Calu3 (cell line): ENCODE results near the gene IL17RC. TPM values are rescaled to one million over a fixed set of nuclear protein-coding genes. Genes with fewer than 3 reads are reported as not detected.
"Not testable (repeated sequence)": the region's sequence is repeated elsewhere in the genome, so short reads cannot be mapped to it uniquely, and the experiment has no call there.

Source experiments
- BruUV-seq: library from RNA; stranded (reverse); fragments of 400-500 nt; replicated peaks from 2 replicates; lab custom pipeline; 2021; lab: Mats Ljungman, UMichigan
- CTCF ChIA-PET: fragments of 300-600 bp; sonication (Branson Sonifier 250); formaldehyde crosslinking; loops from one replicate; lab custom pipeline; 2022; ENCODE audit warnings: antibody characterized with exemption; lab: Charles Lee
- DNase-seq: peaks from one replicate; pipeline ENCODE4 v3.0.0; 2022
- H3K27ac Mint-ChIP-seq: one replicate; pipeline ENCODE4 v1.8.0; 2022; ENCODE audit warnings: mixed read lengths; ENCODE audit not compliant: unreplicated experiment
- H3K27me3 Mint-ChIP-seq: one replicate; pipeline ENCODE4 v1.8.0; 2022; ENCODE audit warnings: mixed read lengths; ENCODE audit not compliant: unreplicated experiment
- H3K36me3 Mint-ChIP-seq: one replicate; pipeline ENCODE4 v1.8.0; 2022; ENCODE audit warnings: mild to moderate bottlenecking, moderate library complexity, mixed read lengths; ENCODE audit not compliant: insufficient read depth, unreplicated experiment
- H3K4me1 Mint-ChIP-seq: one replicate; pipeline ENCODE4 v1.8.0; 2022; ENCODE audit warnings: mild to moderate bottlenecking, low read depth, mixed read lengths; ENCODE audit not compliant: unreplicated experiment
- H3K4me3 Mint-ChIP-seq: one replicate; pipeline ENCODE4 v1.8.0; 2022; ENCODE audit warnings: mild to moderate bottlenecking, low read depth, moderate library complexity, mixed read lengths; ENCODE audit not compliant: unreplicated experiment
- H3K9me3 Mint-ChIP-seq: one replicate; pipeline ENCODE4 v1.8.0; 2022; ENCODE audit warnings: low read depth, mixed read lengths; ENCODE audit not compliant: unreplicated experiment
- CTCF ChIP-seq: fragments of 200-600 bp; IDR thresholded peaks from one replicate; pipeline ENCODE4 v1.8.0; 2022; ENCODE audit warnings: antibody characterized with exemption; ENCODE audit not compliant: unreplicated experiment
- intact Hi-C: fragments of 100-400 bp; cut with micrococcal nuclease; formaldehyde crosslinking; loops from one replicate; pipeline ENCODE4 v1.10.0; 2022; ENCODE audit not compliant: unreplicated experiment
- total RNA-seq: library from RNA; stranded (reverse); gene quantifications from 2 replicates; pipeline ENCODE4 v1.2.3, GENCODE V29; 2022

Gene IL17RC
- total RNA-seq, 1 experiment from 2014 or later, result 19.1 TPM

DNA sequence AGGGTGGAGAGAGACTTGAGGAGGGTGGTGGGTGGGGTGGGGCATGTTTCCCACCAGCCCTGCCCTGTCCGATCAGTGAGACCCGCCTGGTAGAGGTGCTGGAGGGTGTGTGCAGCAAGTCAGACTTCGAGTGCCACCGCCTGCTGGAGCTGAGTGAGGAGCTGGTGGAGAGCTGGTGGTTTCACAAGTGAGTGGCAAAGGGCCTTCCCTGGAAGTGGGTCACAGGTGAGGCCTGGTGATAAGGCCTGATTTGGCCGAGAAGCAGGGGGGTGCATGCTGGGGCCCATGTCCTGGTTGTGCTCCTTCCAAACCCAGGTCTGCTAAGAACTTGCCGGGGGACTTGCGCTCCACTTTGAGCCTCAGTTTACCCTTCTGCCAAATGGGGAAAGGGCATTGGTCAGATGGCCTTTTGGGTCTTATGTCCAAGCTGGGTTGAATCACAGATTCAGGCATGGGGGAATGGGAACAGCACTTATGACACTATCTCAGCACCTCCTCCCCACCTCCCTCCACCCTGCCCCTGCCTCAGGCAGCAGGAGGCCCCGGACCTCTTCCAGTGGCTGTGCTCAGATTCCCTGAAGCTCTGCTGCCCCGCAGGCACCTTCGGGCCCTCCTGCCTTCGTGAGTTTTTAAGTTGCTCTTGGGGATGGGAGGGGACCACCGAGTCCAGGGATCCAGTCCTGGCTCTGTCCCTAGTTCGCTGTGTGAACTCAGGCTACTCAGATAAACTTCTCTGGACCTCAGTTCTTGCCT lies 20.8 kb downstream of the IL17RC start:
- DNase-seq, result no peak
- BruUV-seq, result no TSS peak
- H3K9me3 Mint-ChIP-seq, result no peaks in the 10 kb centered on the region
- H3K4me1 Mint-ChIP-seq, result peaks cover 15% of the 10 kb centered on the region
- no peaks in the 10 kb centered on the region for H3K27me3 Mint-ChIP-seq
- no peak for TF ChIP-seq CTCF
- CTCF ChIA-PET, result no interaction called here
- peaks cover 31% of the 10 kb centered on the region for H3K36me3 Mint-ChIP-seq
- no peak overlapping the region for H3K4me3 Mint-ChIP-seq
- no peak overlapping the region for H3K27ac Mint-ChIP-seq
- intact Hi-C loops, result no loop called here

DNA sequence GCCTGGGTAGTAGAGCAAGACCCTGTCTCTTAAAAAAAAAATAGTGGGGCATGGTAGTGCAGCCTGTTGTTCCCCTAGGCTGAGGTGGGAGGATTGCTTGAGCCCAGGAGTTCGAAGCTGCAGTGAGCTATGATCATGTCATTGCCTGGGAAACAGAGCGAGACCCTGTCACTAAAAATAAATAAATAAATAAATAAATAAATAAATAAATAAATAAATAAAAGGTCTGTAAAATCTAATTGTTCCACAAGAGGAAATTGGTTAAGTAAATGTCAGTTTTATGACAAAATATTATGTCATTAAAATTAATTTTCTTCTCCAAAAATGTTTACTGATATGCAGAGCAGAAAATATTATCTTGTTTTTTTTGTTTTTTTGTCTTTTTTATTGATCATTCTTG lies 22.1 kb downstream of the IL17RC start:
- peaks cover 15% of the 10 kb centered on the region for H3K4me1 Mint-ChIP-seq
- DNase-seq, result no peak
- no peaks in the 10 kb centered on the region for H3K27me3 Mint-ChIP-seq
- CTCF ChIA-PET, result no interaction called here
- peaks cover 18% of the 10 kb centered on the region for H3K36me3 Mint-ChIP-seq
- no peak for TF ChIP-seq CTCF
- intact Hi-C loops, result no loop called here
- no peaks in the 10 kb centered on the region for H3K9me3 Mint-ChIP-seq
- no peak overlapping the region for H3K27ac Mint-ChIP-seq
- no peak overlapping the region for H3K4me3 Mint-ChIP-seq
- BruUV-seq, result no TSS peak

DNA sequence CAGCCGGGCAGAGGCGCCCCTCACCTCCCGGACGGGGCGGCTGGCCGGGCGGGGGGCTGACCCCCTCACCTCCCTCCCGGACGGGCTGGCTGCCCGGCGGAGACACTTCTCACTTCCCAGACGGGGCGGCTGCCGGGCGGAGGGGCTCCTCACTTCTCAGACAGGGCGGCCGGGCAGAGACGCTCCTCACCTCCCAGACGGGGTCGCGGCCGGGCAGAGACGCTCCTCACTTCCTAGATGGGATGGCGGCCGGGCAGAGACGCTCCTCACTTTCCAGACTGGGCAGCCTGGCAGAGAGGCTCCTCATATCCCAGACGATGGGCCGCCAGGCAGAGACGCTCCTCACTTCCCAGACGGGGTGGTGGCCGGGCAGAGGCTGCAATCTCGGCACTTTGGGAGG lies 23.0 kb downstream of the IL17RC start:
- H3K36me3 Mint-ChIP-seq, H3K27me3 Mint-ChIP-seq: not testable (repeated sequence)

GRCh38 chr3:9940746-9941145 lies 23.8 kb downstream of the IL17RC start:
- no peak for DNase-seq
- TF ChIP-seq CTCF, result no peak
- H3K27ac Mint-ChIP-seq, result no peak overlapping the region
- no peaks in the 10 kb centered on the region for H3K27me3 Mint-ChIP-seq
- H3K4me1 Mint-ChIP-seq, result peaks cover 2% of the 10 kb centered on the region
- BruUV-seq, result no TSS peak
- H3K36me3 Mint-ChIP-seq, result peaks cover 6% of the 10 kb centered on the region
- CTCF ChIA-PET, result interaction anchor here (0.6 to 1.0 kb wide), 2 partner anchors 8 to 12 kb away, joined by 3 read pairs; no protein-coding TSS in a partner anchor
- intact Hi-C loops, result no loop called here
- no peak overlapping the region for H3K4me3 Mint-ChIP-seq
- H3K9me3 Mint-ChIP-seq, result no peaks in the 10 kb centered on the region

More for the DNA sequence above, 23.0 kb downstream of the IL17RC start:
- intact Hi-C loops, DNase-seq, CTCF ChIA-PET, H3K27ac Mint-ChIP-seq, H3K9me3 Mint-ChIP-seq, H3K4me3 Mint-ChIP-seq, BruUV-seq: not testable (repeated sequence)
- peaks cover 11% of the 10 kb centered on the region for H3K4me1 Mint-ChIP-seq

DNA sequence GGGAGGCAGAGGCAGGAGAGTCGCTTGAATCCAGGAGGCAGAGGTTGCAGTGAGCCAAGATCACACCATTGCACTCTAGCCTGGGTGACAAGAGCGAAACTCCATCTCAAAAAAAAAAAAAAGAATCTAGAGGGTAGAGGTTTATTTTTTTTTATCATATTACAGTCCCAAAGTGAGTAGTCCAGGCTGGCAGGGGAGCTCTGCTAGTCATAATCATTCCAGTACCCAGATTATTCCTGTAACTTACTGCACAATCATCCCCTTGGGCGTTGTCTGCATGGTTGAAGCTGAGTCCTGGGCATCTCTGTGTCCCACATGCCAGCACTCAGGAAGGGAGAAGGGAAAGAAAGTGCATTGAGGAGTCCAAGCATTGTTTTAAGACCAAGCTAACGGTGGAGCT lies 25.3 kb downstream of the IL17RC start:
- Mint-ChIP-seq H3K27ac (no peak overlapping the region), H3K9me3 (no peaks in the 10 kb centered on the region), H3K4me3 (no peak overlapping the region), H3K27me3 (no peaks in the 10 kb centered on the region), H3K4me1 (no peaks in the 10 kb centered on the region), H3K36me3 (peaks cover 19% of the 10 kb centered on the region)
- no peak for TF ChIP-seq CTCF
- intact Hi-C loops, result no loop called here
- CTCF ChIA-PET, result interaction anchor here (0.7 kb wide), 1 partner anchor 160 kb away, joined by 9 read pairs; no protein-coding TSS in a partner anchor
- DNase-seq, result no peak
- no TSS peak for BruUV-seq
